H1 (cell line): ENCODE results near the gene PRKD1. TPM values are rescaled to one million over a fixed set of nuclear protein-coding genes. Genes with fewer than 3 reads are reported as not detected.

Experiments used
- CTCF ChIA-PET: fragments of 300-600 bp; sonication (Branson Sonifier 250); formaldehyde crosslinking; loops from one replicate; lab custom pipeline; 2021; ENCODE audit not compliant: partially characterized antibody; lab: Charles Lee
- POLR2A ChIA-PET: fragments of 300-600 bp; sonication (Branson Sonifier 250); formaldehyde crosslinking; loops from one replicate; lab custom pipeline; 2021; ENCODE audit warnings: inconsistent platforms; ENCODE audit not compliant: partially characterized antibody; lab: Charles Lee
- DNase-seq, 2 experiments: peaks; one replicate each; pipeline versions ENCODE4 v3.0.0 to v3.0.0-alpha.2; 2010 to 2022; ENCODE audit warnings: low spot score in 2 of 2, low read depth in 1 of 2, mixed read lengths in 1 of 2
- FAIRE-seq: peaks from 2 replicates; lab custom pipeline; 2011; peaks lifted over from hg19 to GRCh38; lab: Jason Lieb, UNC
- H2AFZ ChIP-seq: 2 replicates; pipeline ENCODE4 v1.8.1; 2012; ENCODE audit warnings: low read length, inconsistent platforms
- H2AK5ac ChIP-seq: 2 replicates; pipeline ENCODE4 v1.6.1; 2013; ENCODE audit warnings: low read depth, low read length
- H2BK120ac ChIP-seq: replicated peaks from 2 replicates; pipeline ENCODE3; 2013; ENCODE audit warnings: low read depth, low read length, inconsistent platforms
- H2BK12ac ChIP-seq: 2 replicates; pipeline ENCODE4 v1.6.1; 2013; ENCODE audit warnings: low read depth, low read length
- H2BK15ac ChIP-seq: 2 replicates; pipeline ENCODE4 v1.6.1; 2013; ENCODE audit warnings: low read length
- H2BK20ac ChIP-seq: 2 replicates; pipeline ENCODE4 v1.6.1; 2013; ENCODE audit warnings: low read length
- H2BK5ac ChIP-seq: 2 replicates; pipeline ENCODE4 v1.6.1; 2013; ENCODE audit warnings: low read depth, low read length
- H3K14ac ChIP-seq: 2 replicates; pipeline ENCODE4 v1.6.1; 2013; ENCODE audit warnings: inconsistent platforms; ENCODE audit not compliant: insufficient read length
- H3K18ac ChIP-seq: 2 replicates; pipeline ENCODE4 v1.6.1; 2013; ENCODE audit warnings: low read length; ENCODE audit errors: extremely low read depth
- H3K23ac ChIP-seq: 2 replicates; pipeline ENCODE4 v1.6.1; 2013; ENCODE audit warnings: inconsistent platforms; ENCODE audit not compliant: insufficient read length
- H3K23me2 ChIP-seq: 2 replicates; pipeline ENCODE4 v1.6.1; 2013; ENCODE audit warnings: low read depth, low read length
- H3K27ac ChIP-seq: 2 replicates; pipeline ENCODE4 v1.6.1; 2011; ENCODE audit warnings: low read depth, low read length, inconsistent platforms
- H3K27me3 ChIP-seq, 4 experiments: replicated peaks in 1 of 4; 1 replicate in 1 of 4; 2 replicates in 3 of 4; pipeline versions ENCODE4 v1.6.1 to v1.8.1; 2011 to 2013; ENCODE audit warnings: low read length in 3 of 4, mild to moderate bottlenecking in 3 of 4, inconsistent platforms in 2 of 4, mixed read lengths in 2 of 4, moderate library complexity in 1 of 4; ENCODE audit not compliant: control insufficient read depth in 3 of 4, insufficient read depth in 3 of 4; ENCODE audit errors: extremely low read depth in 1 of 4
- H3K36me3 ChIP-seq, 4 experiments: 2 replicates each; pipeline versions ENCODE4 v1.6.1 to v1.8.1; 2011 to 2013; ENCODE audit warnings: mild to moderate bottlenecking in 4 of 4, low read length in 3 of 4, moderate library complexity in 2 of 4, control low read depth in 1 of 4, inconsistent platforms in 1 of 4; ENCODE audit not compliant: insufficient read depth in 4 of 4, control insufficient read depth in 2 of 4
- H3K4ac ChIP-seq: replicated peaks from 2 replicates; pipeline ENCODE3; 2013; ENCODE audit warnings: low read length, low read depth, mixed read lengths, inconsistent platforms; ENCODE audit not compliant: insufficient read length
- H3K4me1 ChIP-seq, 4 experiments: replicated peaks in 1 of 4; 1 replicate in 1 of 4; 2 replicates in 3 of 4; pipeline versions ENCODE4 v1.6.1 to v1.8.1; 2011 to 2013; ENCODE audit warnings: low read length in 3 of 4, inconsistent platforms in 2 of 4, mixed read lengths in 1 of 4; ENCODE audit not compliant: insufficient read depth in 4 of 4, control insufficient read depth in 3 of 4
- H3K4me2 ChIP-seq, 2 experiments: 2 replicates each; pipeline versions ENCODE4 v1.6.1 to v1.8.1; 2011 to 2013; ENCODE audit warnings: low read depth in 2 of 2, low read length in 2 of 2, control low read depth in 1 of 2, inconsistent platforms in 1 of 2, mild to moderate bottlenecking in 1 of 2; ENCODE audit not compliant: insufficient read depth in 1 of 2
- H3K4me3 ChIP-seq, 4 experiments: fragments of 200-600, 300-600 bp in 1 of 4; sonication (generic), shearing (Covaris generic), sonication (Bioruptor Twin) in 1 of 4; 2 replicates each; pipeline versions ENCODE4 v1.5.1 to v1.8.1; 2011 to 2016; ENCODE audit warnings: low read length in 4 of 4, low read depth in 3 of 4, control low read depth in 2 of 4, inconsistent platforms in 2 of 4, mild to moderate bottlenecking in 2 of 4, mixed read lengths in 1 of 4, moderate library complexity in 1 of 4; ENCODE audit not compliant: insufficient read depth in 2 of 4; ENCODE audit errors: extremely low read depth in 1 of 4
- H3K56ac ChIP-seq: replicated peaks from 2 replicates; pipeline ENCODE3; 2013; ENCODE audit warnings: low read depth, mild to moderate bottlenecking, mixed read lengths, low read length, inconsistent platforms; ENCODE audit not compliant: insufficient read length
- H3K79me1 ChIP-seq: 2 replicates; pipeline ENCODE4 v1.6.1; 2013; ENCODE audit warnings: low read depth, low read length, control low read depth
- H3K79me2 ChIP-seq, 2 experiments: 2 replicates each; pipeline versions ENCODE4 v1.6.1 to v1.8.1; 2012 to 2013; ENCODE audit warnings: low read length in 2 of 2, mild to moderate bottlenecking in 2 of 2, inconsistent platforms in 1 of 2; ENCODE audit not compliant: insufficient read depth in 2 of 2, control insufficient read depth in 1 of 2
- H3K9ac ChIP-seq, 4 experiments: replicated peaks in 1 of 4; 1 replicate in 1 of 4; 2 replicates in 3 of 4; pipeline versions ENCODE4 v1.6.1 to v1.8.1; 2011 to 2013; ENCODE audit warnings: low read depth in 3 of 4, low read length in 3 of 4, control low read depth in 2 of 4, mild to moderate bottlenecking in 2 of 4, moderate library complexity in 2 of 4, inconsistent platforms in 1 of 4; ENCODE audit errors: extremely low read depth in 1 of 4
- H3K9me3 ChIP-seq, 2 experiments: 2 replicates each; pipeline versions ENCODE4 v1.6.1 to v1.8.1; 2012 to 2013; ENCODE audit warnings: mild to moderate bottlenecking in 2 of 2, moderate library complexity in 2 of 2, control low read depth in 1 of 2, inconsistent platforms in 1 of 2, low read depth in 1 of 2, low read length in 1 of 2, mixed read lengths in 1 of 2; ENCODE audit not compliant: insufficient read depth in 2 of 2
- H4K20me1 ChIP-seq, 2 experiments: replicated peaks in 1 of 2; 2 replicates each; pipeline versions ENCODE3 to v1.8.1; 2011 to 2013; ENCODE audit warnings: inconsistent platforms in 2 of 2, low read length in 2 of 2, mild to moderate bottlenecking in 1 of 2; ENCODE audit not compliant: insufficient read depth in 2 of 2, control insufficient read depth in 1 of 2
- H4K5ac ChIP-seq: 2 replicates; pipeline ENCODE4 v1.6.1; 2013; ENCODE audit warnings: low read length, low read depth, mixed read lengths, inconsistent platforms; ENCODE audit not compliant: insufficient read length
- H4K8ac ChIP-seq: 2 replicates; pipeline ENCODE4 v1.8.0; 2013; ENCODE audit warnings: mild to moderate bottlenecking, moderate library complexity, low read length, inconsistent platforms; ENCODE audit not compliant: insufficient read depth; ENCODE audit errors: extremely low read depth
- H4K91ac ChIP-seq: replicated peaks from 2 replicates; pipeline ENCODE3; 2013; ENCODE audit warnings: low read length, mixed read lengths, inconsistent platforms; ENCODE audit not compliant: insufficient read length
- BRCA1 ChIP-seq: IDR thresholded peaks from 2 replicates; pipeline ENCODE4 v1.6.1; 2012; ENCODE audit warnings: low read depth, low read length, improper control_type of control experiment
- CREB1 ChIP-seq: IDR thresholded peaks from 2 replicates; pipeline ENCODE4 v1.6.1; 2012; ENCODE audit warnings: inconsistent platforms
- CTBP2 ChIP-seq: IDR thresholded peaks from 2 replicates; pipeline ENCODE4 v1.7.0; 2011; ENCODE audit warnings: borderline replicate concordance, mild to moderate bottlenecking, moderate library complexity, mixed read lengths, low read length; ENCODE audit not compliant: insufficient read depth, insufficient read length
- MAFK ChIP-seq: IDR thresholded peaks from 2 replicates; pipeline ENCODE4 v1.6.1; 2012; ENCODE audit warnings: low read depth, mild to moderate bottlenecking, improper control_type of control experiment, low read length
- MAX ChIP-seq: IDR thresholded peaks from 2 replicates; pipeline ENCODE4 v1.6.1; 2012; ENCODE audit warnings: inconsistent platforms
- POLR2A ChIP-seq, 2 experiments: IDR thresholded peaks; 1 replicate in 1 of 2; 2 replicates in 1 of 2; pipeline ENCODE4 v1.6.1; 2011; ENCODE audit warnings: low read depth in 2 of 2, low read length in 2 of 2, mild to moderate bottlenecking in 2 of 2; ENCODE audit errors: control extremely low read depth in 1 of 2
- POU5F1 ChIP-seq: IDR thresholded peaks from 2 replicates; pipeline ENCODE4 v1.6.1; 2011; ENCODE audit warnings: low read depth, mild to moderate bottlenecking, low read length, moderate library complexity
- RAD21 ChIP-seq, 2 experiments: IDR thresholded peaks in 1 of 2; conservative IDR thresholded peaks in 1 of 2; 2 replicates each; pipeline ENCODE4 v1.6.1; 2011; ENCODE audit warnings: low read depth in 2 of 2, low read length in 2 of 2, improper control_type of control experiment in 1 of 2, inconsistent platforms in 1 of 2, mild to moderate bottlenecking in 1 of 2, moderate library complexity in 1 of 2
- RFX5 ChIP-seq: IDR thresholded peaks from 2 replicates; pipeline ENCODE4 v1.6.1; 2011; ENCODE audit warnings: low read depth, low read length, improper control_type of control experiment, borderline replicate concordance
- SAP30 ChIP-seq: fragments of 300-600 bp; sonication (generic); IDR thresholded peaks from 2 replicates; pipeline ENCODE4 v1.7.1; 2012; ENCODE audit warnings: low read length, moderate library complexity, mild to moderate bottlenecking, inconsistent platforms; ENCODE audit not compliant: insufficient read depth, insufficient replicate concordance
- USF2 ChIP-seq: IDR thresholded peaks from 2 replicates; pipeline ENCODE4 v1.6.1; 2011; ENCODE audit warnings: low read length, improper control_type of control experiment
- WGBS, 2 experiments: shearing (Covaris generic) in 1 of 2; methylation state at CpG; one replicate each; pipeline versions ENCODE4 v1.1.6 to v1.1.7; 2013 to 2015; ENCODE audit warnings: low lambda C conversion rate in 2 of 2, mixed read lengths in 2 of 2, inconsistent platforms in 1 of 2, low coverage in 1 of 2, missing lambda C conversion rate in 1 of 2; ENCODE audit not compliant: insufficient replicate concordance in 2 of 2, insufficient coverage in 1 of 2, insufficient read length in 1 of 2; ENCODE audit errors: extremely low coverage in 1 of 2, missing lambda C conversion rate in 1 of 2; 5-methylcytosine and 5-hydroxymethylcytosine counted together
- polyA plus RNA-seq, 7 experiments: library from polyadenylated mRNA; depleted of rRNA in 3 of 7; stranded (reverse) in 5 of 7; unstranded in 2 of 7; fragments of >200 nt in 5 of 7; fragments of 200-250 nt in 2 of 7; gene quantifications; 1 replicate in 5 of 7; 2 replicates in 1 of 7; 4 replicates in 1 of 7; pipeline versions ENCODE4 v1.2.1 to v1.2.3, GENCODE V29; 2011 to 2013; ENCODE audit warnings: missing spikeins in 2 of 7, mixed read lengths in 2 of 7
- total RNA-seq: library from RNA; stranded (reverse); fragmentation: NEBNext Ultra II Directional; extraction: Animal tissue kit (Norgen Biotek cat#: 25700); gene quantifications from 2 replicates; pipeline ENCODE4 v1.2.1, GENCODE V29; 2021

PRKD1 gene
- total and polyA plus RNA-seq, 2 of the 8 experiments (the other 6 are each of a cell fraction or from before 2014, with no cell fraction given): 3.6 to 6.8 TPM

GRCh38 chr14:29820785-29821184 lies 106.9 kb downstream of the PRKD1 start:
- no peak overlapping the region for H4K8ac ChIP-seq
- TF ChIP-seq MAX: no peak
- no peak for TF ChIP-seq POU5F1
- no peak for TF ChIP-seq RAD21 (IDR thresholded peaks at IDR 0.05 in 1 of 2, conservative IDR thresholded peaks at IDR 0.05 in 1 of 2; ENCODE audit: low read depth in 2 of 2, low read length in 2 of 2)
- TF ChIP-seq USF2: no peak
- no peak for TF ChIP-seq RFX5
- no peak for TF ChIP-seq MAFK
- no peak for TF ChIP-seq CREB1
- no peak for TF ChIP-seq BRCA1
- TF ChIP-seq CTBP2: no peak
- no peak for TF ChIP-seq POLR2A (IDR thresholded peaks at IDR 0.05; ENCODE audit: control extremely low read depth in 1 of 2, low read depth in 2 of 2, low read length in 2 of 2)
- TF ChIP-seq SAP30: no peak
- no peak overlapping the region for H4K5ac ChIP-seq
- peaks cover 0 to 3% (median 1%) of the 10 kb centered on the region in 4 experiments; a peak in 1 of 7 replicates for H3K4me1 ChIP-seq
- no peak overlapping the region for H2AK5ac ChIP-seq
- H2AFZ ChIP-seq: no peak overlapping the region
- no peak overlapping the region for H2BK5ac ChIP-seq
- H3K56ac ChIP-seq: no peak overlapping the region
- H4K91ac ChIP-seq: no peak overlapping the region
- H3K9ac ChIP-seq: no peak overlapping the region
- H2BK120ac ChIP-seq: no peak overlapping the region
- no peak overlapping the region for H2BK15ac ChIP-seq
- ChIA-PET CTCF (no interaction called here), POLR2A (no interaction called here)
- no peaks in the 10 kb centered on the region for H3K79me2 ChIP-seq
- H3K4me3 ChIP-seq: no peak overlapping the region
- no peaks in the 10 kb centered on the region for H3K79me1 ChIP-seq
- H4K20me1 ChIP-seq: no peaks in the 10 kb centered on the region
- FAIRE-seq: no peak
- H3K9me3 ChIP-seq: no peaks in the 10 kb centered on the region
- peak overlapping the region; percentile 40 for H3K14ac ChIP-seq
- H3K27me3 ChIP-seq: no peaks in the 10 kb centered on the region
- H2BK20ac ChIP-seq: no peak overlapping the region
- no peaks in the 10 kb centered on the region for H3K36me3 ChIP-seq
- DNase-seq: no peak
- H3K27ac ChIP-seq: no peak overlapping the region
- H3K23me2 ChIP-seq: no peaks in the 10 kb centered on the region
- H3K4ac ChIP-seq: no peak overlapping the region
- H2BK12ac ChIP-seq: no peak overlapping the region
- H3K23ac ChIP-seq: no peak overlapping the region
- no peak overlapping the region for H3K4me2 ChIP-seq
- 97% methylated on average over 1 of the region's 1 CpG; no CpG with 5 or more reads in 1 of the 2 experiments for WGBS, 2 experiments
- no peak overlapping the region for H3K18ac ChIP-seq
